Naive thymus-derived CD8-positive, alpha-beta T cell (primary cell): ENCODE data around the gene ITCH. TPM values are rescaled to one million over a fixed set of nuclear protein-coding genes. Genes with fewer than 3 reads are reported as not detected.
A peak's percentile ranks its signal among the peaks of the same experiment; 100 is the strongest.

ENCODE experiments used
- ATAC-seq, 2 donors: fragments of 150-1000 bp; cut with Tn5 transposase in 1 of 2; sonication (Bioruptor Pico), chemical (Tn5 transposase) in 1 of 2; 1 replicate in 1 of 2; 2 replicates in 1 of 2; pipeline ENCODE4 v1.10.0; 2021; ENCODE audit warnings: mild to moderate bottlenecking in 2 of 2, moderate library complexity in 2 of 2
- POLR2A ChIA-PET: fragments of 350-600 bp; sonication (Branson Sonifier 250); formaldehyde crosslinking; loops from one replicate; lab custom pipeline; 2021; ENCODE audit warnings: antibody characterized with exemption; lab: Charles Lee
- DNase-seq, 10 donors: peaks; one replicate each; pipeline versions ENCODE4 v3.0.0 to v3.0.0-alpha.2; 2020 to 2022
- H3K27ac Mint-ChIP-seq, 10 donors: one replicate each; pipeline ENCODE4 v1.8.0; 2020 to 2022; ENCODE audit warnings: mild to moderate bottlenecking in 10 of 10, mixed read lengths in 10 of 10, moderate library complexity in 4 of 10, inconsistent platforms in 1 of 10
- H3K27me3 Mint-ChIP-seq, 5 donors: one replicate each; pipeline ENCODE4 v1.8.0; 2021 to 2022; ENCODE audit warnings: mixed read lengths in 5 of 5
- H3K36me3 Mint-ChIP-seq, 3 donors: one replicate each; pipeline ENCODE4 v1.8.0; 2020 to 2022; ENCODE audit warnings: mixed read lengths in 3 of 3, mild to moderate bottlenecking in 2 of 3, inconsistent platforms in 1 of 3
- H3K4me1 Mint-ChIP-seq, 4 donors: one replicate each; pipeline ENCODE4 v1.8.0; 2021 to 2022; ENCODE audit warnings: mixed read lengths in 4 of 4
- H3K4me3 Mint-ChIP-seq, 10 donors: one replicate each; pipeline ENCODE4 v1.8.0; 2020 to 2022; ENCODE audit warnings: mild to moderate bottlenecking in 10 of 10, mixed read lengths in 10 of 10, moderate library complexity in 6 of 10, inconsistent platforms in 1 of 10
- H3K9me3 Mint-ChIP-seq, 9 donors: one replicate each; pipeline ENCODE4 v1.8.0; 2020 to 2022; ENCODE audit warnings: mixed read lengths in 9 of 9, mild to moderate bottlenecking in 3 of 9, inconsistent platforms in 1 of 9, moderate library complexity in 1 of 9
- polyA plus RNA-seq, 3 donors: library from polyadenylated mRNA; unstranded; fragments of 300-500 nt; fragmentation: Illumina TruSeq; gene quantifications; one replicate each; pipeline ENCODE4 v1.2.3, GENCODE V29; 2021
- total RNA-seq, 8 experiments: library from RNA in 2 of 8; stranded (reverse) in 2 of 8; gene quantifications; one replicate each; pipeline ENCODE4 v1.2.3 and lab custom pipeline; 2021 to 2026

Gene ITCH
- total and polyA plus RNA-seq, 5 experiments from 2014 or later: 12.6 to 75.9 (median 19.6) TPM

DNA sequence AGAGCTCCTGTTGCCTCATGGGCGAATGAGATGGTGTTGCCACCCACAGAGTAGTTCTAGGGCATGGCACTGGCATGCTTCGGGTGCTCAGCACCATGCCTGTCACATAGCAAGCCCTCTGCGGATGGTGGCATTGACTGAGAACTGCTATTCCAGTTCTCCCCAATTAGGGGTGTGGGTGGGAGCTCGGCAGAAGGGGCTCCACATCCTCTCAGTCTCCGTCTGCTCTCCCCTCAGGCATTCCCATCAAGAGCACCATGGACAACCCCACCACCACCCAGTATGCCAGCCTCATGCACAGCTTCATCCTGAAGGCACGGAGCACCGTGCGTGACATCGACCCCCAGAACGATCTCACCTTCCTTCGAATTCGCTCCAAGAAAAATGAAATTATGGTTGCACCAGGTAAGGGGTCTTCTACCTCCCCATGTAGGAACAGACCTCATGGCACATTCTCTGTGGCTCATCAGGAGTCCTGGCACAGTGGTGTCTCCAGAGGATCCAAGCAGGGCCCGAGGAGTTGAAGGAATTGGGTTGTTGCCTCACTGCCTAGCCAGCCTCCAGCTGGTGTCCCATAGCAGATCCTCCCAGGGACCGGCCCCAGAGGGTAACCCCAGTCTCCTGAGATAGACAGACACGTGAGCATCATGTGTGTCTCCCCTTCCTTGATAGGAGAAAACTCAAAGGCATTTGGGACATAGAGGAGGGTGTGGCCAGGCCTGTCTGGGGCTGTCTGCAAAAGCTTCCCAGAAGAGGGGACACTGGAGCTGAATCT is 171.5 kb downstream of the ITCH start:
- ATAC-seq (no peak), DNase-seq (no peak)
- Mint-ChIP-seq H3K4me3 (no peak overlapping the region), H3K27ac (peak overlapping the region in 3 of 10 donors; percentile 31 to 69 (median 62)), H3K9me3 (no peaks in the 10 kb centered on the region), H3K36me3 (peaks cover 0 to 66% (median 4%) of the 10 kb centered on the region in 3 donors), H3K27me3 (no peaks in the 10 kb centered on the region), H3K4me1 (peaks cover 7 to 14% (median 12%) of the 10 kb centered on the region in 4 donors)
- POLR2A ChIA-PET: no interaction called here

DNA sequence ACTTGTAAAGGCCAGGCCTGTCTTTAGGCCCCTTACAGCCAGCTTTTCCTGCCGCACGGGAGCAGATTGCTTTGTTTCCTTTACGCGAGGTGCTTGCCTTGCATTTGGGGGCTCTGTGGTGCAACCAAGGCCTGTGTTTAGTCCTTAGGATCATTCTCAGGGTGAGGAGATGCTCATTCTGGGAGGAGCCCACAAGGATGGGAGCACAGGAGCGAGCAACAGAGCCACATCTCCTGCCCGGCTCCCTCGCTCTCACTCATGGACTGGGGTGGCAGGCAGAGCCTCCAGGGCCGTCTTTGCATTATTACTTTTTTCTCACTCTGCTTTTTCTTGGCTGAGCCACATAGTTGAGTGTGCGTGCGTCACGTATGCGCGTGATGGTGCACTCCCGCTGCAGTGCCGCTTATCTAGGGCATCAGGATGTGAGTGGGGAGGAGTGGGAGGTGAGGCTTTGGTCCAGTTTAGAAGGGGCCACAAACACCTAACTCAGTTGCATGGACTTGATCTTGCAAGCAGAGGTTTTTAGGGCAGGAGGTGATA is 172.3 kb downstream of the ITCH start:
- Mint-ChIP-seq H3K27ac (peak overlapping the region in 2 of 10 donors; percentile 49 to 66), H3K4me3 (no peak overlapping the region), H3K27me3 (no peaks in the 10 kb centered on the region), H3K9me3 (no peaks in the 10 kb centered on the region), H3K36me3 (peaks cover 0 to 63% (median 6%) of the 10 kb centered on the region in 3 donors), H3K4me1 (peaks cover 7 to 11% (median 9%) of the 10 kb centered on the region in 4 donors)
- POLR2A ChIA-PET: no interaction called here
- ATAC-seq: no peak
- DNase-seq: no peak

DNA sequence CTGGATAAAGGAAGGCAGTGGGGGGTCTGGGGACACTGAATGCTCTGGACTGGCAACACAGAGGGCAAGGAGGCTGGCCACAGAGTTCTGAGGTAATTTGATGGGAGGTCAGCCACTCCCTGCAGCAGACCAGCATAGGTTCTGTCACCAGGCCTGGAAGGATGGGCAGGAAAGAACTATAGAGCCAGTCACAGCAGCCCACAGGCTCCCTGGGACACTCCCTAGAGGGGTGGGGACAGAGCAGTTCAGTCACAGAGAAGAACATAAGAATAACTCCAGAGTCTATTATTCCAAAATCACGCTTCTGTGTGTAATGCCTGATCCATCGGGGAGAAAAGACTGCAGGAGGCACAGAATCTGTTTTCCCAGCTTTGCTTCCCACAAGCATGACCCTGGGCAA is 172.8 kb downstream of the ITCH start:
- POLR2A ChIA-PET: interaction anchor here (0.7 kb wide), 1 partner anchor 168 kb away, joined by 4 read pairs; the partner anchor contains the start of gene TP53INP2
- DNase-seq (no peak), ATAC-seq (no peak)
- peak overlapping the region in 2 of 10 donors; percentile 21 to 28 for H3K27ac Mint-ChIP-seq
- H3K9me3 Mint-ChIP-seq: no peaks in the 10 kb centered on the region
- no peak overlapping the region for H3K4me3 Mint-ChIP-seq
- H3K4me1 Mint-ChIP-seq: peaks cover 5 to 10% (median 6%) of the 10 kb centered on the region in 4 donors
- peaks cover 0 to 63% (median 11%) of the 10 kb centered on the region in 3 donors for H3K36me3 Mint-ChIP-seq
- no peaks in the 10 kb centered on the region for H3K27me3 Mint-ChIP-seq

DNA sequence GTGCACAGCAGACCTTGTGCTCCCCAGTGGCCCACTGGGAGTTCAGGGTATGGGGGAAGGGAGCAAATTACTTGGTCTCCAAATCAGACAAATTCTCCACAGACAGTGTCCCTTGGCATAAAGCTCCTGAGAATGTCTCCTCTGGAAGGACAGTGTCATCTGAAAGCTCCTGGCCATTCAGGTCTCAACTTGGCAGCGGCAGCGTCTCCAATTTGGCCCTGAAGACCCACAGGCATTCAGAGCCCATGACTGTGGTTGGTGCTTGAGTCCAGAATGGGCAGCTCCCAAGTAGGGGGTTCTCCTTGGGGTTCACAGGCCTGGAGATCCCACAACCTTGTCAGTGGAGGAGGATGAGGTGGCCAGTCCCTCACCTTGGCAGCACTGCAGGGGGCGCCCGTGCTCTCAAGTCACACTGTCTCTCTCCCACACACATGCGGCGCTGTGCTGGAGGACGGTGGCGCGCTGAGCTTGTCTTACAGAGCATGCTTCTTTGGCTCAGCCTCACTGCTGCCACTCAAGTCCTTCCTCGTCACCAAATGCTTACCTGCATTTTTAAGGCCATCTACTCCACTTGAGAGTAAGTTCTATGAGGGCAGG is 173.8 kb downstream of the ITCH start:
- POLR2A ChIA-PET: interaction anchor here (0.7 kb wide), 2 partner anchors 167 to 260 kb away, joined by 4 to 5 read pairs; partner anchors contain the start of gene TP53INP2
- H3K27ac Mint-ChIP-seq: peak overlapping the region in 2 of 10 donors; percentile 25 to 44
- no peaks in the 10 kb centered on the region for H3K27me3 Mint-ChIP-seq
- peaks cover 0 to 14% (median 0%) of the 10 kb centered on the region in 4 donors for H3K4me1 Mint-ChIP-seq
- H3K4me3 Mint-ChIP-seq: no peak overlapping the region
- H3K9me3 Mint-ChIP-seq: no peaks in the 10 kb centered on the region
- H3K36me3 Mint-ChIP-seq: peaks cover 0 to 62% (median 11%) of the 10 kb centered on the region in 3 donors
- DNase-seq: peak in 5 of 10 donors; percentile 21 to 65 (median 25)
- ATAC-seq: peak; percentile 46 to 49

DNA sequence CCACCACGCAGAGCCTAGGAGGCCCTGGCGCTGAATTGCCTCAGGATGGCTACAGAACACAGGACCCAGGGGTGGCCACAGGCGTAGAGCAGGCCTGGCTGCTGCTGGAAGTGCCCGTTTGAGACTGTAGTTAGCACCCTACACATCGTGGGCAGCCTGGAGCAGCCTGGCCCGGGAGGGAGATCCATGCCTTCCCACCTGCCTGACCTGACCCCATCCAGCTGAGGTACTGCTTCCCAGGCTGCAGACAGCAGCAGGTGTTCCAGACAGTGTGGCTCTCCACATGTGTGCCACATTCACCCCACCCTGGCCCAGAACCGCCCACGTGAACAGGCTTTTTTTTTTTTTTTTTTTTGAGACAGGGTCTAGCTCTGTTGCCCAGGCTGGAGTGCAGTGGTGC is 174.6 kb downstream of the ITCH start:
- Mint-ChIP-seq H3K4me3 (no peak overlapping the region), H3K27me3 (no peaks in the 10 kb centered on the region), H3K4me1 (peaks cover 0 to 14% (median 0%) of the 10 kb centered on the region in 4 donors), H3K36me3 (peaks cover 0 to 62% (median 11%) of the 10 kb centered on the region in 3 donors), H3K9me3 (no peaks in the 10 kb centered on the region), H3K27ac (peak overlapping the region in 1 of 10 donors; percentile 34)
- ATAC-seq (no peak), DNase-seq (peak in 1 of 10 donors; percentile 8)
- POLR2A ChIA-PET: interaction anchor here (0.6 kb wide), 1 partner anchor 687 kb away, joined by 4 read pairs; no protein-coding TSS in a partner anchor

DNA sequence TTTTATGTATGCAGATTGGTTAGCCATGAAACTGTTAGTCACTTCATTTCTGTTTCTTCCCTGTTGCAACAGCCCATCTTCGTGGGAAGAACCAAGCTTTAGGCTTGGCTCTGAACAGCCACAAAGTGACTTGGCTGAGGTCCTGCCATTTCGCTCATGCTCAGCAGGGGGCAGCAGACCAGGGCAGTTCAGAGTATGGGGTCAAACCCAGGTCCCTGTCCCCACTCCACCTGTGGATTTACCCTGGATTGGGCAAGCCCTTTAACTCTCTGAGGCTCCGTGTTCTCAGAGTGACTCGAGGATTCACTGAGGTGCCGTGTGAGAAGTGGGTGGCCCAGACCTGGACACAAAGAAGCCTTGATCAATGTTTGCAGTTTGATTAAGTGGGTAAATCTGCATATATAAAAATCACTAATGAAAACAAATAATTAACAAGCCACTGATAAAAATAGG is 175.6 kb downstream of the ITCH start:
- ATAC-seq (peak; percentile 65 to 70), DNase-seq (peak in 9 of 10 donors; percentile 29 to 68 (median 40))
- peaks cover 0 to 62% (median 11%) of the 10 kb centered on the region in 3 donors for H3K36me3 Mint-ChIP-seq
- peak overlapping the region in 2 of 10 donors; percentile 8 to 76 for H3K27ac Mint-ChIP-seq
- H3K9me3 Mint-ChIP-seq: no peaks in the 10 kb centered on the region
- H3K4me3 Mint-ChIP-seq: no peak overlapping the region
- H3K4me1 Mint-ChIP-seq: peaks cover 0 to 14% (median 0%) of the 10 kb centered on the region in 4 donors
- H3K27me3 Mint-ChIP-seq: no peaks in the 10 kb centered on the region
- POLR2A ChIA-PET: no interaction called here

DNA sequence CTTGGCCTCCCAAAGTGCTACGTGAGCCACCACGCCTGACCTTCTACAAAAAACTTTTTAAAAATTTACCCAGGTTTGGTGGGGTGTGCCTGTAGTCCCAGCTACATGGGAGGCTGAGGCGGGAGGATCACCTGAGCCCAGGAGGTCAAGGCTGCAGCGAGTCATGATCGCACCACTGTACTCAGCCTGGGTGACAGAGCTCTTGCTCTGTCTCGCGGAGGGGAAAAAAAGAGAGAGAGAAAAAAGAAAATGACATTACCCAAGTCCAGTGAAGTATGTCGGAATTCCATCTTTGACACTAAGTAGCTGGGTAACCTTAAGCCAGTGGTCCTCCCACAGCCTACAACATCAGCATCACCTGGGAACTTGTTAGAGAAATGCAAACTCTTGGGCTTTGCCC is 176.7 kb downstream of the ITCH start:
- peaks cover 0 to 54% (median 11%) of the 10 kb centered on the region in 3 donors for H3K36me3 Mint-ChIP-seq

DNA sequence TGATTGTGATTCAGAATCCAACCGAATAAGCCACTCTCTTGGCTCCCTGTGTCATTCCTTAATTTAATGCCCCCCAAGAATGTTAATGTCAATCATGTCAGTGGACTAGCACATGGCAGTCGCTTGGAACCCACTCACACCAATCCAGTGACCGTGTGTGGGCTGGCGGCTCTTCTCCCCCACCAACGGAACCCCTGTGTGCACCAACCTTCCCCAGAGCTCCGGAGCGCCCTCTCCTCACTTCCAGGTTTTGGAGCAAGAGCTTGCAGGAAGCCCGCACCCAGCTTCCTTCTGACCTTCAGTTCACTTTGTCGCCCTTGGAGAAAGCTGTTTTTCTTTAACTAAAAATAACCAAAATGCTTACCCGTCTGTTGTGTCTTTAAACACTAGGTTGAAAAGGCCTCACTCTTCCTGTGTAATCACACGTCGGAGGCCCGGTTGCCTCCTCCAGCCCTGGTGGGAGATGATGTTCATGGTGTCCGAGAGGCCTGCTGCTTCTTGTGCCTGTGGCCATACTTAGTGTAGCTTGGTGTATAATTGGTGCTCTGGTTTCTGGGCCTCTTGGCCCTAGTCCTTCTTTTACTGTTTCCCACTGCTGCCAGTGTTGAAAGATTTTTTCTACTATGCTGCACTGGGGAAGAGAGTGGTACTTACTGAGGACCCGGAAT is 177.7 kb downstream of the ITCH start:
- Mint-ChIP-seq H3K36me3 (peaks cover 0 to 47% (median 8%) of the 10 kb centered on the region in 3 donors), H3K4me1 (peaks cover 5 to 24% (median 11%) of the 10 kb centered on the region in 4 donors), H3K27me3 (peaks cover 0 to 4% (median 0%) of the 10 kb centered on the region in 5 donors), H3K27ac (peak overlapping the region in 6 of 10 donors; percentile 39 to 69 (median 56)), H3K4me3 (no peak overlapping the region), H3K9me3 (no peaks in the 10 kb centered on the region)
- ATAC-seq: no peak
- DNase-seq: peak in 1 of 10 donors; percentile 30
- POLR2A ChIA-PET: no interaction called here

More for the DNA sequence above, 176.7 kb downstream of the ITCH start:
- Mint-ChIP-seq H3K4me3 (no peak overlapping the region), H3K27me3 (no peaks in the 10 kb centered on the region), H3K9me3 (no peaks in the 10 kb centered on the region), H3K27ac (no peak overlapping the region), H3K4me1 (peaks cover 4 to 23% (median 10%) of the 10 kb centered on the region in 4 donors)
- POLR2A ChIA-PET: no interaction called here
- DNase-seq (no peak), ATAC-seq (no peak)

DNA sequence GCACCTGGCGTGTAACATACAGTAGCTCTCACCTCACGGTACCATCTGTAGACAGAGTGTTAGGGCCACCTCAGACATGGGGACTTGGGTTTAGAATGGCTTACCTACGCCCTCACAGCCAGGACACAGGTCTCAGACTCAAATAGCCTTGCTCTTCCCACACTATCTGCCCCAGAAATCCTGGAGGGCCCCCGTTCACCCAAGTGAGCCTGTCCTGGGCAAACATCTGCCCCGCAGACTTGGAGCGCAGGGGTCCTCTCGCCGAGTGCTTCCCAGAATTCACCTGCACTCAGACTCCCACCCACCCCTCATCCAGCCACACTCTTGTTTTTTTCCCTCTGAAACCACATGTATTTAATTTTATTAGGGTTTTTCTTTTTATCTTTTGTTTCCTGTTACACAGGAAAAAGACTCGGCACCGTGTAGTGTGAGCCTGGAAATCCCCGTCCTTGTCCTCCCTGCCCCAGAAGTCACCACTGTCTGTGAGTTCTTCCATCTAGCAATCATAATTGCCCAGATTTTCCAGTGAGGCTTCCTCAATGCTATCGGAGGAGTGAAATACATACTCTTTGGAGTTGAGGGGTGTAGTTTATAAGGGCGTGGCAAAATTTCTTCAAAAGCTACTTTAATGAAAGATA is 178.3 kb downstream of the ITCH start:
- POLR2A ChIA-PET: no interaction called here
- peak in 1 of 10 donors; percentile 49 for DNase-seq
- Mint-ChIP-seq H3K27ac (peak overlapping the region in 5 of 10 donors; percentile 39 to 76 (median 60)), H3K4me1 (peaks cover 5 to 24% (median 11%) of the 10 kb centered on the region in 4 donors), H3K4me3 (no peak overlapping the region), H3K36me3 (peaks cover 0 to 41% (median 6%) of the 10 kb centered on the region in 3 donors), H3K27me3 (peaks cover 0 to 7% (median 0%) of the 10 kb centered on the region in 5 donors), H3K9me3 (no peaks in the 10 kb centered on the region)
- ATAC-seq: no peak

DNA sequence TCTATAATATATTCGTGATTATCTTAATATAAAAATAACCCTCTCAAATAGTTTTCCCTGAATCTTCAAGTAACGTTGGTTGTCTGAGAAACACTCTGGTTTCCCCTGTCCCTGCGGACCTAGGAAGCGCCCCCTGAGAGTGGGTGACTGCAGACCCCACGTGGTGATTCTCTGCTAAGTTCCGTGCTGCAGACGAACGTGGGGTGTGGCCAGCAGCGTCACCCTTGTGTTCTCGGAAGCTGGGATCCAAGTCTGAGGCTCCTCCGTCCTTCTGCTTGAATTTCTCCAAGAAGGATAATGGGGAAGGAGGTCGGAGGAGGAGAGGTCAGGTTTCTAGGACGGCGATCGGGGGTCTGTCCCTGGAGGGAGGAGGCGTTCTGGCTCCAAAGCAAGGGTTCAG is 178.8 kb downstream of the ITCH start:
- peak in 1 of 10 donors; percentile 13 for DNase-seq
- H3K27me3 Mint-ChIP-seq: peaks cover 0 to 7% (median 0%) of the 10 kb centered on the region in 5 donors
- no peak for ATAC-seq
- H3K27ac Mint-ChIP-seq: peak overlapping the region in 1 of 10 donors; percentile 60
- H3K4me1 Mint-ChIP-seq: peaks cover 5 to 24% (median 11%) of the 10 kb centered on the region in 4 donors
- POLR2A ChIA-PET: no interaction called here
- H3K9me3 Mint-ChIP-seq: no peaks in the 10 kb centered on the region
- no peak overlapping the region for H3K4me3 Mint-ChIP-seq
- H3K36me3 Mint-ChIP-seq: peaks cover 0 to 37% (median 6%) of the 10 kb centered on the region in 3 donors

DNA sequence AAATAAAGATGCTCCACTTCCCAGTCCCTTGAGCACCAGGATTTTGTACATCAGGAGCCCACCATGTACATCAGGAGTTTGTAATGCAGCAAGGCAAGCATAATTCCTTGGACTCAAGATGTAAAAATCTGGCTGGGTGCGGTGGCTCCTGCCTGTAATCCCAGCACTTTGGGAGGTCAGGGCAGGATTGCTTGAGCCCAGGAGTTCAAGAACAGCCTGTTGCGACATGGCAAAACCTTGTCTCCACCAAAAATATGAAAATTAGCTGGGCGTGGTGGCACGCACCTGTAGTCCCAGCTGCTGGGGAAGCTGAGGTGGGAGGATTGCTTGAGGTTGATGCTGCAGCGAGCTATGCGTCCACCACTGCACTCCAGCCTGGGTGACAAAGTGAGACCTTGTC is 179.4 kb downstream of the ITCH start:
- no peak for ATAC-seq
- POLR2A ChIA-PET: no interaction called here
- no peak overlapping the region for H3K4me3 Mint-ChIP-seq
- H3K36me3 Mint-ChIP-seq: peaks cover 0 to 32% (median 6%) of the 10 kb centered on the region in 3 donors
- no peak for DNase-seq
- peaks cover 5 to 24% (median 11%) of the 10 kb centered on the region in 4 donors for H3K4me1 Mint-ChIP-seq
- H3K27me3 Mint-ChIP-seq: peaks cover 0 to 8% (median 0%) of the 10 kb centered on the region in 5 donors
- peak overlapping the region in 2 of 10 donors; percentile 13 to 36 for H3K27ac Mint-ChIP-seq
- H3K9me3 Mint-ChIP-seq: no peaks in the 10 kb centered on the region
